Lung (tissue), 12 donors: ENCODE measurements around the gene PNKD. TPM values are rescaled to one million over a fixed set of nuclear protein-coding genes. Genes with fewer than 3 reads are reported as not detected.

Experiments
- ATAC-seq: fragments of 200-7000 bp; cut with Tn5 transposase; one replicate; pipeline ENCODE4 v1.9.1; 2020; ENCODE audit warnings: moderate number of reproducible peaks; ENCODE audit not compliant: insufficient read depth, low FRiP score
- DNase-seq, 3 donors: peaks; one replicate each; pipeline ENCODE4 v3.0.0-alpha.2; 2013 to 2017
- H3K27ac ChIP-seq, 2 donors: one replicate each; pipeline ENCODE4 v1.5.1; 2013; ENCODE audit warnings: mild to moderate bottlenecking in 2 of 2, moderate library complexity in 2 of 2, control low read depth in 1 of 2, inconsistent platforms in 1 of 2, low read depth in 1 of 2, low read length in 1 of 2
- H3K27me3 ChIP-seq, 3 donors: one replicate each; pipeline ENCODE4 v1.5.1; 2013; ENCODE audit warnings: low read length in 2 of 3; ENCODE audit not compliant: control insufficient read depth in 3 of 3, insufficient read depth in 3 of 3
- H3K36me3 ChIP-seq, 4 donors: one replicate each; pipeline ENCODE4 v1.5.1; 2013; ENCODE audit warnings: low read length in 4 of 4, mild to moderate bottlenecking in 1 of 4, moderate library complexity in 1 of 4; ENCODE audit not compliant: control insufficient read depth in 4 of 4, insufficient read depth in 4 of 4
- H3K4me1 ChIP-seq, 5 donors: one replicate each; pipeline ENCODE4 v1.5.1; 2013; ENCODE audit warnings: low read length in 5 of 5, mild to moderate bottlenecking in 2 of 5, moderate library complexity in 1 of 5; ENCODE audit not compliant: control insufficient read depth in 5 of 5, insufficient read depth in 5 of 5
- H3K4me3 ChIP-seq: one replicate; pipeline ENCODE4 v1.5.1; 2013; ENCODE audit warnings: mild to moderate bottlenecking, control low read depth, moderate library complexity
- H3K9ac ChIP-seq, 2 donors: one replicate each; pipeline ENCODE4 v1.5.1; 2013; ENCODE audit warnings: low read length in 2 of 2, control low read depth in 1 of 2; ENCODE audit not compliant: insufficient read depth in 1 of 2
- H3K9me3 ChIP-seq, 4 donors: one replicate each; pipeline ENCODE4 v1.5.1; 2013; ENCODE audit warnings: low read length in 3 of 4, mild to moderate bottlenecking in 1 of 4, moderate library complexity in 1 of 4; ENCODE audit not compliant: control insufficient read depth in 4 of 4, insufficient read depth in 3 of 4
- WGBS, 2 donors: extraction: QIAGEN DNeasy Blood & Tissue Kit; methylation state at CpG; one replicate each; pipeline ENCODE4 v1.1.7; 2013; 5-methylcytosine and 5-hydroxymethylcytosine counted together
- polyA plus RNA-seq, 2 donors: library from polyadenylated mRNA; stranded (reverse); fragments of 200-250 nt; gene quantifications; one replicate each; pipeline ENCODE4 v1.2.1, GENCODE V29; 2013
- total RNA-seq, 2 donors: library from RNA; depleted of rRNA in 1 of 2; stranded (reverse); fragments of >200 nt in 1 of 2; gene quantifications; one replicate each; pipeline ENCODE4 v1.2.1, GENCODE V29; 2014 to 2021
- TF ChIP-seq, protein P1 (sequence below): IDR thresholded peaks from 2 replicates; pipeline ENCODE4 v1.5.1; 2012; ENCODE audit warnings: mild to moderate bottlenecking; ENCODE audit errors: control extremely low read depth, extremely low read depth
- donor health status: control.
- donor health status: control.
- donor health status: Bipolar disorder and iron deficiency.
- donor health status: healthy.
- donor health status: DM: yes; HTN: yes; CAD: no.

Gene PNKD
- total and polyA plus RNA-seq, 4 donors, result 83.8 to 137 (median 114) TPM

DNA sequence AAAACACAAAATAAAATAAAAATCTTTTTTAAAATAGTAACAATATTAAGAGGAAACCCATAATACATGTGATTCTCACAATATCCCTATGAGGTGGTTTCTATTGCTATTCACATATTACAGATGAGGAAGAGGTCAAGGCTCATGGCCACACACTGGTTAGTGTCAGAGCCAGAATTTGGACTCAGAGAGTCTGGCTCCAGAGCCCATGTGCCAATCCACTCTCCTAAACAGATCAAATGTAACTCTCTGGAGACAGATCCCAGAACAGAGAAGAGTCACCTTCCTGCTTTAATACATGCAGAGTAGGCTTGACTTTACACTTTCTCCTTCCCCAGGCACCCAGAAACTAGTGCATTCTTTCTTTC lies 101.6 kb downstream of the PNKD start:
- H3K4me3 ChIP-seq, result no peak overlapping the region
- ATAC-seq (no peak), DNase-seq (no peak)
- no peaks in the 10 kb centered on the region for H3K36me3 ChIP-seq
- H3K27me3 ChIP-seq, result no peaks in the 10 kb centered on the region
- H3K4me1 ChIP-seq, result peaks cover 0 to 21% (median 10%) of the 10 kb centered on the region in 5 donors
- peak overlapping the region; percentile 4 to 45 for H3K27ac ChIP-seq
- peaks cover 0 to under 1% (median 0%) of the 10 kb centered on the region in 4 donors for H3K9me3 ChIP-seq
- TF ChIP-seq, protein P1, sequence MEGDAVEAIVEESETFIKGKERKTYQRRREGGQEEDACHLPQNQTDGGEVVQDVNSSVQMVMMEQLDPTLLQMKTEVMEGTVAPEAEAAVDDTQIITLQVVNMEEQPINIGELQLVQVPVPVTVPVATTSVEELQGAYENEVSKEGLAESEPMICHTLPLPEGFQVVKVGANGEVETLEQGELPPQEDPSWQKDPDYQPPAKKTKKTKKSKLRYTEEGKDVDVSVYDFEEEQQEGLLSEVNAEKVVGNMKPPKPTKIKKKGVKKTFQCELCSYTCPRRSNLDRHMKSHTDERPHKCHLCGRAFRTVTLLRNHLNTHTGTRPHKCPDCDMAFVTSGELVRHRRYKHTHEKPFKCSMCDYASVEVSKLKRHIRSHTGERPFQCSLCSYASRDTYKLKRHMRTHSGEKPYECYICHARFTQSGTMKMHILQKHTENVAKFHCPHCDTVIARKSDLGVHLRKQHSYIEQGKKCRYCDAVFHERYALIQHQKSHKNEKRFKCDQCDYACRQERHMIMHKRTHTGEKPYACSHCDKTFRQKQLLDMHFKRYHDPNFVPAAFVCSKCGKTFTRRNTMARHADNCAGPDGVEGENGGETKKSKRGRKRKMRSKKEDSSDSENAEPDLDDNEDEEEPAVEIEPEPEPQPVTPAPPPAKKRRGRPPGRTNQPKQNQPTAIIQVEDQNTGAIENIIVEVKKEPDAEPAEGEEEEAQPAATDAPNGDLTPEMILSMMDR, result no peak
- H3K9ac ChIP-seq, result no peak overlapping the region

DNA sequence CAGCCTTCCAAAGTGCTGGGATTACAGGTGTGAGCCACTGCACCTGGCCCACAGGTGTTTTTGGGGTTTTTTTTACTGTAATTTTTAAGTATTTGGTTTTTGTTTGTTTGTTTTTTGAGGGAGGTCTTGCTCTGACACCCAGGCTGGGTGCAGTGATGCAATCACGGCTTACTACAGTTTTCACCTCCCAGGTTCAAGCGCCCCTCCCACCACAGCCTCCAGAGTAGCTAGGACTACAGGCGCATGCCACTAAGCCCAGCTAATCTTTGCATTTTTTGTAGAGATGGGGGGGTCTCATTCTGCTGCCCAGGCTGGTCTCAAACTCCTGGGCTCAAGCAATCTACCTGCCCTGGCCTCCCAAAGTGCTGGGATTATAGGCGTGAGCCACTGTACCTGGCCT lies 104.5 kb downstream of the PNKD start:
- Histone ChIP-seq H3K27me3 (no peaks in the 10 kb centered on the region), H3K9me3 (no peaks in the 10 kb centered on the region), H3K27ac (no peak overlapping the region), H3K4me1 (peaks cover 0 to 7% (median 4%) of the 10 kb centered on the region in 5 donors), H3K36me3 (no peaks in the 10 kb centered on the region), H3K4me3 (no peak overlapping the region), H3K9ac (no peak overlapping the region)
- TF ChIP-seq, protein P1, result no peak
- ATAC-seq, result no peak
- DNase-seq, result no peak
- WGBS, 2 donors, result 77 to 84% methylated on average over 4 of the region's 4 CpGs

GRCh38 chr2:218375212-218375611 lies 104.9 kb downstream of the PNKD start:
- Histone ChIP-seq H3K9ac (no peak overlapping the region), H3K9me3 (no peaks in the 10 kb centered on the region), H3K4me1 (peaks cover 0 to 7% (median 4%) of the 10 kb centered on the region in 5 donors), H3K4me3 (no peak overlapping the region), H3K27ac (no peak overlapping the region), H3K36me3 (no peaks in the 10 kb centered on the region), H3K27me3 (no peaks in the 10 kb centered on the region)
- DNase-seq, result peak in 2 of 3 donors; percentile 83 to 89
- TF ChIP-seq, protein P1, result no peak
- ATAC-seq, result no peak
- WGBS, 2 donors, result 27 to 37% methylated on average over 2 of the region's 2 CpGs

DNA sequence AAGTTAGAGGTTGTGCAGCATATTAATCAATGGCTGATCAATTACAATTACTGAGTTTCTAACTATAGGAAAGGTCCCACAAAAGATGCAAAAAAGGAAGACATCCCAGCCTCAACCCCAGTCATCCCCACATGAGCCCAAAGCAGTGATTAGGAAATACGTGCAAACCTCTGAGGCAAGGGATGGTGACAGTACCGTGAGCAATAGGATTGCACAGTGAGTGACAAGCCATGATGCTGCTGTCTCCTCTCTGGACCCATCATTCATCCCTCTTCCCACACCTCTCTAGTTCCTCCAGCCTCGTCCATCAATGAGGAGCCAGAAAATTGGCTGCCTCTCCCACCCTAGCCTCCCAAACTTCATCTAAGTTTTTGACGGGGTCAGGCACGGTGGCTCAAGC lies 107.7 kb downstream of the PNKD start:
- H3K4me1 ChIP-seq, result peaks cover 0 to 4% (median 0%) of the 10 kb centered on the region in 5 donors
- WGBS, 2 donors, result 59 to 76% methylated on average over 5 of the region's 5 CpGs
- H3K9ac ChIP-seq, result no peak overlapping the region
- TF ChIP-seq, protein P1, result no peak
- ATAC-seq, result no peak
- no peaks in the 10 kb centered on the region for H3K27me3 ChIP-seq
- DNase-seq, result no peak
- no peaks in the 10 kb centered on the region for H3K36me3 ChIP-seq
- no peak overlapping the region for H3K27ac ChIP-seq
- H3K4me3 ChIP-seq, result no peak overlapping the region
- no peaks in the 10 kb centered on the region for H3K9me3 ChIP-seq
